Measurements from ENCODE around the gene MS4A6A.

- TF ChIP-seq CTCF (conservative IDR thresholded peaks at IDR 0.05 in 1 of 2, IDR thresholded peaks at IDR 0.05 in 1 of 2; ENCODE audit: extremely low read depth in 1 of 2, insufficient read depth in 1 of 2, low read depth in 1 of 2, low read length in 2 of 2) (no peak), EZH2 (IDR thresholded peaks at IDR 0.05; ENCODE audit: borderline replicate concordance, low read length) (no peak)
Measured at GRCh38 chr11:60221181-60221580, 38.3 kb upstream of the MS4A6A start.

Data from mammary epithelial cell (primary cell).